ENCODE data around the gene TMEM184B.

- TF ChIP-seq POLR2A (IDR thresholded peaks at IDR 0.05), result no peak
- TF ChIP-seq, protein P1, sequence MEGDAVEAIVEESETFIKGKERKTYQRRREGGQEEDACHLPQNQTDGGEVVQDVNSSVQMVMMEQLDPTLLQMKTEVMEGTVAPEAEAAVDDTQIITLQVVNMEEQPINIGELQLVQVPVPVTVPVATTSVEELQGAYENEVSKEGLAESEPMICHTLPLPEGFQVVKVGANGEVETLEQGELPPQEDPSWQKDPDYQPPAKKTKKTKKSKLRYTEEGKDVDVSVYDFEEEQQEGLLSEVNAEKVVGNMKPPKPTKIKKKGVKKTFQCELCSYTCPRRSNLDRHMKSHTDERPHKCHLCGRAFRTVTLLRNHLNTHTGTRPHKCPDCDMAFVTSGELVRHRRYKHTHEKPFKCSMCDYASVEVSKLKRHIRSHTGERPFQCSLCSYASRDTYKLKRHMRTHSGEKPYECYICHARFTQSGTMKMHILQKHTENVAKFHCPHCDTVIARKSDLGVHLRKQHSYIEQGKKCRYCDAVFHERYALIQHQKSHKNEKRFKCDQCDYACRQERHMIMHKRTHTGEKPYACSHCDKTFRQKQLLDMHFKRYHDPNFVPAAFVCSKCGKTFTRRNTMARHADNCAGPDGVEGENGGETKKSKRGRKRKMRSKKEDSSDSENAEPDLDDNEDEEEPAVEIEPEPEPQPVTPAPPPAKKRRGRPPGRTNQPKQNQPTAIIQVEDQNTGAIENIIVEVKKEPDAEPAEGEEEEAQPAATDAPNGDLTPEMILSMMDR (IDR thresholded peaks at IDR 0.05), result no peak
Observed at GRCh38 chr22:38176170-38176741, 96.6 kb downstream of the TMEM184B start.
